ENCODE measurements around the gene CTCF. TPM values are rescaled to one million over a fixed set of nuclear protein-coding genes. Genes with fewer than 3 reads are reported as not detected.
"Not testable (repeated sequence)": the region's sequence is repeated elsewhere in the genome, so short reads cannot be mapped to it uniquely, and the experiment has no call there.

Gene CTCF
- polyA plus RNA-seq, 1 donor from 2014 or later = 70.9 TPM

DNA sequence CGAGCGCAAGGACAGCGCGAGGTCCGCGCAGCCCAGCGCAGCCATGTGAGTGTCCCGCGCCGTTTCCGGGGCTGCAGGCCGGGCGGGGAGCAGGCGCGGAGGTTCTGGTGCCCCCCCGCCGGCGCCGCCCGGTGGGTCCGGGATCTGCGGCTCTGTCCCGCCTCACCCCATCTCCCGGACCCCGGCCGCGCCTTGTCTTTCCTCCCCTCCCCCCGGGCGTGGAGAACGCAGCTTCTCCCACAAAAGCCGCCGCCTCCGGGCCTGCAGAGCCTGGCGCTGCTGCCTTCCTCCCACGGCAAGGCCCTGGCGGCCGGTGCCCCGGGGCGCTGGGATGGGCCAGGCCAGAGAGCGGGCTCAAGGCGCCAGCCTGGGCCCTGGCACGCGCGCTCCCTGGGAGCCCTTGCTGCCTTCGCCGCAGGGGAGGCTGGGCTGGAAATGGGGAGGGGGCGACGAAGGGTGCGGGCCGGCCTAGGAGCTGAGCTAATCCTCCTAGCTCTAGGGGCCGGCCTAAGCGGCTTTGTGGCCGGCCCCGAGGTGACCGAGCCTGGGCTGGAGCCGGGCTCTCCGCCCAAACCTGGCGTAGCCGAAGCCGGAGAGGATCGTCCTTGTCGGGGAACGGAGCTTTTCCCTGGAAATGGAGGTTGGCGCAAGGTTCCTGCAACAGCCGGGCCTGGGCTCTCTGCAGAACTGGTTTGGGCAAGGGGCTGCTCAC is 33.3 kb upstream of the CTCF start:
- peak overlapping the region; percentile 84 to 99 (median 96) for H3K4me3 Mint-ChIP-seq
- H3K4me1 Mint-ChIP-seq = peaks cover 35 to 42% (median 39%) of the 10 kb centered on the region in 3 donors
- peak overlapping the region; percentile 94 to 98 (median 98) for H3K27ac Mint-ChIP-seq
- peaks cover 3% of the 10 kb centered on the region for H3K36me3 Mint-ChIP-seq
- H3K9me3 Mint-ChIP-seq = no peaks in the 10 kb centered on the region
- peaks cover 5% of the 10 kb centered on the region for H3K27me3 Mint-ChIP-seq

DNA sequence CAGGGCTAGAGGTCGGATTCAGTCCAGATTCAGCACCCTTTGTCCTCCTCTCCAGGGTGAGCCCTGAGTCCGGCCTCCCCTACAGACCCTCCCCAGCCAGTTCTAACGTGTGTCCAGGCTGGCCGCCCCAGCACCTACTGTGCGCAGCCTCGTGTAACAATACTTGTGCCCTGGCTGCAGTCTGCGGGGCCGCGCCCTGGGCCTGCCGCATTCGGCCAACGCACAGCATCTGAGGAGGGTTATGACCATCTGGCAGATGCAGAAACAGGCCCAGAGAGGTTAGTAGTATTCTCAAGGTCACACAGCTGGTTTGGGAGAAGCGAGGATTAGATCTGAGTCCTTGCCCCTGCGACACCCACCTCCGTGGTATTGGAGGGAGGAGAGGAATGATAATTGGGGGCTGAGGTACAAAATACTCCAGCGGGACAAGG is 32.7 kb upstream of the CTCF start:
- peak overlapping the region; percentile 94 to 98 (median 98) for H3K27ac Mint-ChIP-seq
- H3K27me3 Mint-ChIP-seq = peaks cover 5% of the 10 kb centered on the region
- peaks cover 3% of the 10 kb centered on the region for H3K36me3 Mint-ChIP-seq
- no peaks in the 10 kb centered on the region for H3K9me3 Mint-ChIP-seq
- peaks cover 35 to 43% (median 42%) of the 10 kb centered on the region in 3 donors for H3K4me1 Mint-ChIP-seq
- H3K4me3 Mint-ChIP-seq = peak overlapping the region; percentile 84 to 99 (median 96)

DNA sequence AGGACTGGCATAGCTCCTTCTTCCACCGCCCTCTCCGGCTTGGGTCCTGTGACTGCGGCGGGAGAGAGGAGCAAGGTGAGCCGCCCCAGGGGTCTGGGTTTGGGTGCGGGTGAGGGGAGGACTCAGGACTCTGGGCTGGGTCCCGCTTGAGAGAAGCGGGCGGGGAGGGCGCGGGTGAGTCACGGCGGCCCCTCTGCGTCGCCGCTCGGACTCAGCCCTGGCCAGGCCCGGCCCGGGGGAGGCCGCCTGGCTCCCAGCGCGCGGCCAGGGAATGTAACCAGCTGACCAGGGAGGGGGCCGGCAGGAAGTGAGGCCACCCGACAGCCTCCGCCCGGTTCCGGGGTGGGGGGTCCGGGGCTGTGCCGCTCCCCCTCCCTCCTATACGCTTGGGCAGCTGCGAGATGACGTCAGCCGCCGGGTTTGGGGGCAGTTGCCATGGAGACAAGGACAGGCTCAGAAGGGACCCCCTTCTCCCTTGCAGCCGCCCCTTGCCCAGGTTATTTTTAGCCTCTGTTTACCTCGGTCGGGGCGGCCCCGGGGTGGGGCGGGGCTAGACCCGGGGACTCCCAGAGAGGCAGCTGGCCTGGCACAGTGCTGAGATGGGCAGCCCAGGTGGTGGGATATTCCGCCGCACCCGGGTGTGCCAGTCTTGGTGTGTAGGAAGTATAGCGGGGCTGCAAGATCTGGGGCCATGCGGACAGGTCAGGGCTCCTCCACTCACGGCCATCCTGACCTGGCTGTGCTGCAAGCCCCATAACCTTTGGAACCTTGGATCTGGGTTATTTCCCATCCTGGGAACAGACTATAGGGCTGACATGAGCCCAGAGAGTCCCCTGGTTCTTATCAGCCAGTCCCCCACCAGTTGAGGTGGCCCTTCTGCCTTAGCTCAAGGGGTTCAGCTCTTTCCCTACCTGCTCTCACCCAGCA is 32.0 kb upstream of the CTCF start:
- H3K4me1 Mint-ChIP-seq = peaks cover 38 to 41% (median 38%) of the 10 kb centered on the region in 3 donors

DNA sequence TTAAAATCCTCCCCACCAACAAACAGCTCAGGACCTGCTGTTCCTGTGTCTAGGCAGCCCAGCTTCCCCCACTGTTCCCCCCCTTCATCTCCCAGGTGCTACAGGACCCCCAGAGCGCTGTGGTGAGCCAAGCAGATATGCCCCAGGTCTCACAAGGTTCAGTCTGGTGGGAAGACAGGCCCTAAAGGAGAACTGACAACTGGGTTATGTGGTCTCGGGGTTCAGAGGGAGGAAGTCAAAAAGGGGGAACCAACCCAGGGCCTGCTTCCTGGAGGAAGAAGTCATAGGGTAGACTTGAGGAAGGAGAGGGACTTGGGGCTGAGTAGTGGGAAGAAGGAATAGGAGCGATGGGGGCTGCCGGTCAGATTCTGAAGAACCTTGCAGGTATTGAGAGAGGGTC is 31.1 kb upstream of the CTCF start:
- H3K9me3 Mint-ChIP-seq = no peaks in the 10 kb centered on the region
- H3K4me3 Mint-ChIP-seq = peak overlapping the region; percentile 84 to 97 (median 94)
- peaks cover 5% of the 10 kb centered on the region for H3K27me3 Mint-ChIP-seq
- peak overlapping the region; percentile 94 to 98 (median 98) for H3K27ac Mint-ChIP-seq
- H3K36me3 Mint-ChIP-seq = peaks cover 3% of the 10 kb centered on the region
- peaks cover 42 to 47% (median 45%) of the 10 kb centered on the region in 3 donors for H3K4me1 Mint-ChIP-seq

More for the DNA sequence above, 32.0 kb upstream of the CTCF start:
- Mint-ChIP-seq H3K9me3 (no peaks in the 10 kb centered on the region), H3K27me3 (peaks cover 5% of the 10 kb centered on the region), H3K27ac (peak overlapping the region; percentile 94 to 98 (median 98)), H3K4me3 (peak overlapping the region; percentile 84 to 99 (median 96)), H3K36me3 (peaks cover 3% of the 10 kb centered on the region)

DNA sequence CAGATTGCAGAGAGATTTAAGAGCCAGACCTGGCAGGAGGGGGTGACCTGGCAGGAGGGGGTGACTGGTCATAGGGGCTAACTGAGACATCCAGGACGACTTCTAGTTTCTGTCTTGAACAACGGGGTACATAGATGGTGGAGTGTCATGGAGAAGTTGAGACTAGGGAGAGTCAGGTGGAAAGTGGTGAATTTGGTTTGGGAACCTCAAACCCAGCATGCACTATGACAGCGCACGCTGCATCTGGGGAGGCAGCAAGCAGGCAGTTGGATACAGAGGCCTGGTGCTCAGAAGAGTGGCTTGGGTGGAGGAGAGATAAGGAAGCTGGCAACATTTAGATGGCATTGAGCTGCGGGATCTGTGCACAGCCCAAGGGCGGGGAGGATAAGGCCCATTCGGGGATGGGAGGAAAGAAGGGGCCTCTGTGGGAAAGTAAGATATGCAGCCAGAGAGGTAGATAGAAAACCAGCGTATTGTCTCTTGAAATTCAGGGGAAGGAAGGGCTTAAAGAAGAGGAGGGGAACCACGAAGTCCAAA is 29.2 kb upstream of the CTCF start:
- Mint-ChIP-seq H3K27ac (peak overlapping the region; percentile 36 to 98 (median 94)), H3K36me3 (peaks cover 3% of the 10 kb centered on the region), H3K4me1 (peaks cover 47 to 51% (median 49%) of the 10 kb centered on the region in 3 donors), H3K9me3 (no peaks in the 10 kb centered on the region), H3K27me3 (peaks cover 5% of the 10 kb centered on the region), H3K4me3 (peak overlapping the region in 3 of 4 donors; percentile 7 to 84 (median 79))

DNA sequence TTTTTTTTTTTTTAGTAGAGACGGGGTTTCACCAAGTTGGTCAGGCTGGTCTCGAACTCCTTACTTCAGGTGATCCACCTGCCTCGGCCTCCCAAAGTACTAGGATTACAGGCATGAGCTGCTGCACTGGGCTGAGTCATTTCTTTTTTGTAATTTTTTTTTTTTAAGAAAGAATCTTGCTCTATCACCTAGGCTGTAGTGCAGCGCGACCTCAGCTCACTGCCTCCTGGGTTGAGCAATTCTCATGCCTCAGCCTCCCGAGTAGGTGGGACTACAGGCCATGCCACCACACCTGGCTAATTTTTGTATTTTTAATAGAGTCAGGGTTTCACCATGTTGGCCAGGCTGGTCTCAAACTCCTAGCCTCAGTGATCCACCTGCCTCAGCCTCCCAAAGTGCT is 28.3 kb upstream of the CTCF start:
- H3K36me3 Mint-ChIP-seq, H3K27me3 Mint-ChIP-seq, H3K9me3 Mint-ChIP-seq: not testable (repeated sequence)
- H3K4me3 Mint-ChIP-seq = peak overlapping the region in 2 of 4 donors; percentile 60 to 65
- H3K4me1 Mint-ChIP-seq = peaks cover 47 to 51% (median 49%) of the 10 kb centered on the region in 3 donors
- peak overlapping the region; percentile 36 to 85 (median 70) for H3K27ac Mint-ChIP-seq

DNA sequence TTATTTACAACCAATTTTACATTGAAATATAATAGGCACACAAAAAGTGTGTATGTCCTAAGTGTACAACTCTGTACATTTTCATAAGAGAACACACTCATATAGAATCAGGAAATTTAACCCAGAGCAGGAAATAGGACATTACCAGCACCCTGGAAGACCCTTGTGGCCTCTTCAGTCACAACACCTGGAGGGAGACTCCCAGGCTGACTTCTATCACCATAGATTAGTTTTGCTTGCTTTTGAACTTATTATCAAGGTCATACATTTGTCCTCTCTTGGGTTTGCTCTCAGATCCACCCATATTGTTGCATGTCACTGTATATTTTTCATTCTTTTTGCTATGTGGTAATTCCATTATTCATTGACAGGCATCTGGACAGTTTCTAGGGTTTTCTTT is 27.9 kb upstream of the CTCF start:
- Mint-ChIP-seq H3K9me3 (no peaks in the 10 kb centered on the region), H3K27me3 (peaks cover 5% of the 10 kb centered on the region), H3K4me3 (peak overlapping the region in 2 of 4 donors; percentile 60 to 65), H3K27ac (peak overlapping the region; percentile 36 to 85 (median 70)), H3K36me3 (peaks cover 3% of the 10 kb centered on the region), H3K4me1 (peaks cover 47 to 56% (median 49%) of the 10 kb centered on the region in 3 donors)

DNA sequence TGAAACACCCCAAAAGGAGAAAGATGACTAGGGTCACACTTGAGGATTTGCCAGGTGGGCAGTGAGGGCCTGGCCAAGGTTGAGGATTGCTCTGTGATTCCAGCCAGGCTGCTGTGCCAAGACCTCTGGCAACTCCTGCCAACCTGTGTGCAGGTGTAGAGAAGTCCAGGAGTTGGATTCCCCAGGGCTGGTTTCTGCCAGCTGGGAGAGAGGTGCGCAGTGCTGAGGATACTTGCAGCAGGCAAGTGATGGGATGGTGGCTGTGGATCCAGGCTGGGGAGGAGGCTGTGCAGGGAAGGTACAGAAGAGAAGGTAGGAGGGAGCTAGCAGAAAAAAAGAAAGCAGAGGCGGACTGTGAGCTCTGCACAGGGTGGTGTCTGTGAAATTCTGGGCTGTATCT is 27.1 kb upstream of the CTCF start:
- H3K27me3 Mint-ChIP-seq = peaks cover 5% of the 10 kb centered on the region
- H3K4me3 Mint-ChIP-seq = peak overlapping the region in 3 of 4 donors; percentile 2 to 94 (median 64)

DNA sequence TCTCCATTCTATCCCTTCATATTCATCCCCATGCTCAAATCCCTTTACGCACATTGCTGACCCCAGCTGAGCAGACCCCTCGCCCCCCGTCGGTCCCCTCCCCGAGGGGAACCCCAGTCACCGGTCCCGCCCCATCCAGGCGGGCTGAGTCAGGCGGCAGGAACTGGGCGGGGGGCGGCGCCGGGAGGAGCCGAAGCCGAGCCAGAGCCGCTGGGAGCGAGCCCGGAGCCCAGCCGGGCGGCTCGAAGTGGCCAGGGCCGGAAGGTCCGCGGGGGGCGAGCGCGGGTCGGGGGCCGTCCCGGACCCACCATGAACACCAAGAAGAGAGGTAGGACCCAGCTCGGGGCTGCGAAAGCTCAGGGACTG is 25.1 kb upstream of the CTCF start:
- H3K36me3 Mint-ChIP-seq = peaks cover 5% of the 10 kb centered on the region
- H3K9me3 Mint-ChIP-seq = no peaks in the 10 kb centered on the region
- H3K4me1 Mint-ChIP-seq = peaks cover 38 to 53% (median 53%) of the 10 kb centered on the region in 3 donors
- peak overlapping the region; percentile 89 to 97 (median 94) for H3K27ac Mint-ChIP-seq
- H3K27me3 Mint-ChIP-seq = peaks cover 2% of the 10 kb centered on the region
- H3K4me3 Mint-ChIP-seq = peak overlapping the region; percentile 85 to 95 (median 94)

More for the DNA sequence above, 27.1 kb upstream of the CTCF start:
- Mint-ChIP-seq H3K27ac (peak overlapping the region in 2 of 3 donors; percentile 78 to 94), H3K36me3 (peaks cover 3% of the 10 kb centered on the region), H3K4me1 (peaks cover 46 to 58% (median 47%) of the 10 kb centered on the region in 3 donors), H3K9me3 (no peaks in the 10 kb centered on the region)

DNA sequence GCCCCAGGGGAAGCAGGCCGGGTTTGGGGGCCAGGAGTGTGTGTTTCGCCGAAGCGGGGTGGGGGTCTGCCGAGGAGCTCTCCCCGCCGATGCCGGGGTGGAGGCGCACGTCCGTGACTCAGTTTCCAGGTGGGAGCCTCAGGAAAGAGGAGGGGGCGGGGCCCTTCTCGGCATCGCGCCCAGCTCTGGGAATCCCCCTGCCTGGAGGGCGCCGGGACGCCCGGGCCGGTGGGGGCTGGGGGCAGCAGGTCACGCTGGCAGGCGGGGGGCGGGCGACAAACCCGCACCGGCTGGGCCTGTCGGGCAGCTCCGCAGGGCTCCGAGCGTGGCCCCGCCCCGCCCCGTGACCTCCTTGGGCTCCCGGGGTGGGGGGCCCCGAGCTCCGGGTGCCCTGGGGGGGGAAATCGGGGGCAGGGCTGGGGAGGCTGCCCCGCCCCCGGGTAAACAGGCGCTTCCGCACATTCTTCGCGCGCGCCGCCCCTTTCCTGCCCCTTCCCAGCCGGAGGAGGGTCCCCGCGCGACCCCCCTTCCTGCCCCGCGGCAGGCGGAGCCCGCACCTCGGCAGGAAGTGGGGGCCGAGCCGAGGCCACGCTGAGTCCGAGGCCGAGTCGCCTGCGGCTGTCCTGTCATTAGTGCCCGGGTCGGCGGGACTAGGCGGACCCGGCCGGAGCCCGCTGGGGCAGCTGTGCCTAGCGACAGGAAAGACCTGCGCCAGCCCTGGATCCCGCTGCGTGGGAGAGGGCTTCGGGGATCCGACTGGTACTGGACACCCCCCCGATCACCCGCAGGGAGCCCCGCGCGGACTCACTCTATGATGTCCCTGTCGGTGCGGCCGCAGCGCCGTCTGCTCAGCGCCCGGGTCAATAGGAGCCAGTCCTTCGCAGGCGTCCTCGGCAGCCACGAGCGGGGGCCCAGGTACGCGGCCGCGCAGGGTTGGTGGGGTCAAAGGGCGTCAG is 24.4 kb upstream of the CTCF start:
- peaks cover 5% of the 10 kb centered on the region for H3K36me3 Mint-ChIP-seq
- no peaks in the 10 kb centered on the region for H3K9me3 Mint-ChIP-seq
- H3K27me3 Mint-ChIP-seq = peaks cover 2% of the 10 kb centered on the region
- peak overlapping the region; percentile 85 to 95 (median 94) for H3K4me3 Mint-ChIP-seq
- H3K27ac Mint-ChIP-seq = peak overlapping the region; percentile 89 to 97 (median 94)
- peaks cover 37 to 50% (median 48%) of the 10 kb centered on the region in 3 donors for H3K4me1 Mint-ChIP-seq

DNA sequence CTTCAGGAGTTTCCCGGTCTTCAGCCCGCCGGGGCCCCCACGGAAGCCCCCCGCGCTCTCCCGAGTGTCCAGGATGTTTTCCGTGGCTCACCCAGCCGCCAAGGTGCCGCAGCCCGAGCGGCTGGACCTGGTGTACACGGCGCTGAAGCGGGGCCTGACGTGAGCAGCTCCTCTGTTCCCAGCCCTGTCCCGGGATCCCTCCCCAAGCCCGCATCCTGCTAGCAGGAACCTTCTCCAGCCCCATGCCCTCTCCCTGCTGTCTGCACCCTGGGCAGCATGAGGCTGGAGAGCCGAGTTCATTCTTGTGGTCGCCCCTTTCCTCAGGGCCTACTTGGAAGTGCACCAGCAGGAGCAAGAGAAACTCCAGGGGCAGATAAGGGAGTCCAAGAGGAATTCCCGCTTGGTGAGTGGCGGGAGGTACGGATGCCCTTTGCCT is 23.6 kb upstream of the CTCF start:
- H3K27me3 Mint-ChIP-seq = no peaks in the 10 kb centered on the region
- H3K9me3 Mint-ChIP-seq = no peaks in the 10 kb centered on the region
- peak overlapping the region; percentile 78 to 90 (median 89) for H3K27ac Mint-ChIP-seq
- H3K36me3 Mint-ChIP-seq = peaks cover 2% of the 10 kb centered on the region
- peaks cover 30 to 44% (median 43%) of the 10 kb centered on the region in 3 donors for H3K4me1 Mint-ChIP-seq
- peak overlapping the region; percentile 67 to 92 (median 81) for H3K4me3 Mint-ChIP-seq

DNA sequence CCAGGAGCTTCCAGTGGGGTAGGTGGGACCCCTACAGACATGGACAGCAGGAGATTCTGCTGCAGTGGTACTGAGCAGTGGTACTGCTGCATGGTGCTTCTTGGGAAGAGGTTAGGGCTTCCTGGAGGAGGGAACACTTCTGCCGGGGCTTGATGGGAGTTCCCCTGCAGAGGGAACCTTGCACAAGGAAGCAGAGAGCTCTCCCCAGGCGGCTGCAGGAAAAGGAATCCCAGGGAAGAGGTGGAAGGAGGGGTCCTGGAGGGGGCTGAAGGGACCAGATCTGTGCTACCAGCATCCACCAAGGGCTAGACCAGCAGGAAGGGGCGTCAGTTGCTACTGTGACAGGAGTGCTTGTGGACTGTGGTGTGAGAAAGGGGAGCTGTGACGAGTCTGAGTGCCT is 23.1 kb upstream of the CTCF start:
- peak overlapping the region; percentile 78 to 90 (median 89) for H3K27ac Mint-ChIP-seq
- peak overlapping the region; percentile 67 to 92 (median 81) for H3K4me3 Mint-ChIP-seq
- peaks cover 2% of the 10 kb centered on the region for H3K36me3 Mint-ChIP-seq
- peaks cover 36 to 49% (median 42%) of the 10 kb centered on the region in 3 donors for H3K4me1 Mint-ChIP-seq
- no peaks in the 10 kb centered on the region for H3K27me3 Mint-ChIP-seq
- no peaks in the 10 kb centered on the region for H3K9me3 Mint-ChIP-seq

DNA sequence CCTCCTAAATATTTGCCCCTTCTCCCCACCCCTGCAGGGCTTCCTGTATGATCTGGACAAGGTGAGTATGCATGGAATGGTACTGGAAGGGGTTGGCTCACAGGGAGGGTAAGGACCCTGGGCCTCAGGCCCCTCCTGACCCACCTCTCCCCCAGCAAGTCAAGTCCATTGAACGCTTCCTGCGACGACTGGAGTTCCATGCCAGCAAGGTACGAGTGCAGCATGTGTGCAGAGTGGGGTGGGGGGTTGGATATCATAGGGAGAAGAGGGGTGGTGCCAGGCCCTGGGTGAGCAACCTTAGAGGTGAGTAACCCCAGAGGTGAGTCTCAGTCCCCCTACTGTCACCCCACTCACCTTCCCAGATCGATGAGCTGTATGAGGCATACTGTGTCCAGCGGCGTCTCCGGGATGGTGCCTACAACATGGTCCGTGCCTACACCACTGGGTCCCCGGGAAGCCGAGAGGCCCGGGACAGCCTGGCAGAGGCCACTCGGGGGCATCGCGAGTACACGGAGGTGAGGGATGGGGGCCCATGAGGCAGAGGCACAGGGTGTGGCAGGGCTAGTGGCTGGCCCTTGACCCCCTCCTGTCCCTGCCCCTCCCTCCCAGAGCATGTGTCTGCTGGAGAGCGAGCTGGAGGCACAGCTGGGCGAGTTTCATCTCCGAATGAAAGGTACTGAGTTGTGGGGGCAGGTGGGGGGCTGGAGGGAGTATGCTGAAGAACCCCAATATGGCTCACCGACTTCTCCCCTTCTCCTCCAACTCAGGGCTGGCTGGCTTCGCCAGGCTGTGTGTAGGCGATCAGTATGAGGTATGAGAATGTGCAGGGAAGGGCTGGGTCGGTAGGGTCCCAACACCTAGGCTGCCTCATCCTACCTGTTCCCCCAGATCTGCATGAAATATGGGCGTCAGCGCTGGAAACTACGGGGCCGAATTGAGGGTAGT is 22.4 kb upstream of the CTCF start:
- H3K9me3 Mint-ChIP-seq = no peaks in the 10 kb centered on the region
- peak overlapping the region; percentile 10 to 67 (median 20) for H3K4me3 Mint-ChIP-seq
- peaks cover 2% of the 10 kb centered on the region for H3K36me3 Mint-ChIP-seq
- H3K4me1 Mint-ChIP-seq = peaks cover 33 to 51% (median 39%) of the 10 kb centered on the region in 3 donors
- H3K27me3 Mint-ChIP-seq = no peaks in the 10 kb centered on the region
- peak overlapping the region; percentile 41 to 90 (median 78) for H3K27ac Mint-ChIP-seq
